Left ventricle myocardium inferior (tissue), 1 donor: ENCODE measurements around the gene TMEM50B. TPM values are rescaled to one million over a fixed set of nuclear protein-coding genes. Genes with fewer than 3 reads are reported as not detected.
"Not testable (repeated sequence)": the region's sequence is repeated elsewhere in the genome, so short reads cannot be mapped to it uniquely, and the experiment has no call there.

Source experiments
- DNase-seq: peaks from one replicate; pipeline ENCODE4 v3.0.0-alpha.2; 2020
- H3K27ac ChIP-seq: fragments of 200-600 bp; replicated peaks from 2 replicates; pipeline ENCODE4 v1.8.0; 2021
- H3K27me3 ChIP-seq: fragments of 200-600 bp; 2 replicates; pipeline ENCODE4 v1.8.0; 2021; ENCODE audit warnings: low read depth
- H3K36me3 ChIP-seq: fragments of 200-600 bp; 2 replicates; pipeline ENCODE4 v1.8.0; 2021
- H3K4me1 ChIP-seq: fragments of 200-600 bp; 2 replicates; pipeline ENCODE4 v1.8.0; 2021
- H3K4me3 ChIP-seq: fragments of 200-600 bp; 2 replicates; pipeline ENCODE4 v1.8.0; 2021; ENCODE audit warnings: mild to moderate bottlenecking, moderate library complexity
- H3K9me3 ChIP-seq: fragments of 200-600 bp; replicated peaks from 2 replicates; pipeline ENCODE4 v1.8.0; 2021
- intact Hi-C: fragments of 100-400 bp; cut with micrococcal nuclease; formaldehyde crosslinking; loops from one replicate; pipeline ENCODE4 v1.11.0; 2022
- total RNA-seq: library from RNA; stranded (reverse); fragmentation: NEBNext Ultra II Directional; extraction: Animal tissue kit (Norgen Biotek cat#: 25700); gene quantifications from one replicate; pipeline ENCODE4 v1.2.1, GENCODE V29; 2021
- TF ChIP-seq, protein P1 (sequence below): fragments of 200-600 bp; IDR thresholded peaks from 2 replicates; pipeline ENCODE4 v1.8.0; 2021; ENCODE audit warnings: antibody characterized with exemption, mild to moderate bottlenecking, borderline replicate concordance
- donor health status: DM: no; HTN: yes; CAD: no; lungs with severe emphysema.

Gene TMEM50B
- total RNA-seq, 1 donor from 2014 or later, result 37.0 TPM

- no peak for DNase-seq
- H3K36me3 ChIP-seq, result peaks cover 71% of the 10 kb centered on the region
- H3K4me1 ChIP-seq, result peaks cover 26% of the 10 kb centered on the region
- H3K9me3 ChIP-seq, result no peaks in the 10 kb centered on the region
- no peaks in the 10 kb centered on the region for H3K27me3 ChIP-seq
- intact Hi-C loops, result no loop called here
- TF ChIP-seq, protein P1, sequence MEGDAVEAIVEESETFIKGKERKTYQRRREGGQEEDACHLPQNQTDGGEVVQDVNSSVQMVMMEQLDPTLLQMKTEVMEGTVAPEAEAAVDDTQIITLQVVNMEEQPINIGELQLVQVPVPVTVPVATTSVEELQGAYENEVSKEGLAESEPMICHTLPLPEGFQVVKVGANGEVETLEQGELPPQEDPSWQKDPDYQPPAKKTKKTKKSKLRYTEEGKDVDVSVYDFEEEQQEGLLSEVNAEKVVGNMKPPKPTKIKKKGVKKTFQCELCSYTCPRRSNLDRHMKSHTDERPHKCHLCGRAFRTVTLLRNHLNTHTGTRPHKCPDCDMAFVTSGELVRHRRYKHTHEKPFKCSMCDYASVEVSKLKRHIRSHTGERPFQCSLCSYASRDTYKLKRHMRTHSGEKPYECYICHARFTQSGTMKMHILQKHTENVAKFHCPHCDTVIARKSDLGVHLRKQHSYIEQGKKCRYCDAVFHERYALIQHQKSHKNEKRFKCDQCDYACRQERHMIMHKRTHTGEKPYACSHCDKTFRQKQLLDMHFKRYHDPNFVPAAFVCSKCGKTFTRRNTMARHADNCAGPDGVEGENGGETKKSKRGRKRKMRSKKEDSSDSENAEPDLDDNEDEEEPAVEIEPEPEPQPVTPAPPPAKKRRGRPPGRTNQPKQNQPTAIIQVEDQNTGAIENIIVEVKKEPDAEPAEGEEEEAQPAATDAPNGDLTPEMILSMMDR, result no peak
- H3K4me3 ChIP-seq, result no peak overlapping the region
- H3K27ac ChIP-seq, result peak overlapping the region; percentile 68
Observed at GRCh38 chr21:33419538-33420123, 60.1 kb downstream of the TMEM50B start.

DNA sequence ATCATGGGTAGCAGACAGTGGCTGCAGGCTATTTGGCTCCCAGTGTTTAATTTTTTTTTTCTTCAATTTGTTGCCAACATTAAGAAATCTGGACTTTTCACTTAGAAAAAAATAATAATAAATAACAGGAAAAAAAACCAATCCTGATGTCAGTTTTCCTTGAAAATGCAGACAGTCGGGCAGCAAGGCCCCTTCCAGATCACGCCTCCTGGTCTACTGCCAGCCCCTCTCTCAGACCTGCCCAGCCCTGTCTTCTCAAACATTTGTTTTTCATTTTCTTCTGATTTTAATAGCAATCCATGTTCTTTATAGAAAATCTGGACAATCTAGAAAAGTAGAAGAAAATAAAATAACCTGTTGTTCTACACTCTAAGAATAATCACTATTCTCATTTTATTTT is 61.1 kb downstream of the TMEM50B start:
- no peaks in the 10 kb centered on the region for H3K9me3 ChIP-seq
- H3K4me1 ChIP-seq, result peaks cover 26% of the 10 kb centered on the region
- DNase-seq, result peak; percentile 73
- no peaks in the 10 kb centered on the region for H3K27me3 ChIP-seq
- H3K27ac ChIP-seq, result peak overlapping the region; percentile 68
- no peak overlapping the region for H3K4me3 ChIP-seq
- H3K36me3 ChIP-seq, result peaks cover 65% of the 10 kb centered on the region
- intact Hi-C loops, result no loop called here
- TF ChIP-seq, protein P1, result no peak

GRCh38 chr21:33414926-33415325 is 64.8 kb downstream of the TMEM50B start:
- TF ChIP-seq, protein P1, result no peak
- Histone ChIP-seq H3K9me3 (no peaks in the 10 kb centered on the region), H3K36me3 (peaks cover 36% of the 10 kb centered on the region), H3K27me3 (no peaks in the 10 kb centered on the region), H3K4me1 (peaks cover 46% of the 10 kb centered on the region), H3K4me3 (no peak overlapping the region), H3K27ac (no peak overlapping the region)
- intact Hi-C loops, result no loop called here
- DNase-seq, result no peak

DNA sequence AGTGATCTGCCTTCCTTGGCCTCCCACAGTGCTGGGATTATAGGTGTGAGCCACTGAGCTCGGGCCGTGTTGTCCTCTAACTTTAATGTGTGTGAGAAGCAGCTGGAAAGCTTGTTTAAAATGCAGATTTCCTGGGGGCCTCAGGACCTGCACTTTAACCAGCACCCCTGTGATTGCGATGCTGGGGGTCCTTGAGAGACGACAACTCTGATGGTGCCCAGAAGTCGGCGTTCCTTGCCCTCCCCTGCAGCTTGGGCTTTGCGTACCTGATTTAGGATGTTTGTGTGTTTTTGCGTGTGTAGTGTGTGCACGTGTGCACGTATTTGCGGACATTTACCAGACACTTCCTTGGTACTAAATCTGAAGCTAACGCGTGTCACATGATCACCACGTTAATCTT is 65.7 kb downstream of the TMEM50B start:
- Histone ChIP-seq H3K4me3 (no peak overlapping the region), H3K27me3 (no peaks in the 10 kb centered on the region), H3K27ac (no peak overlapping the region), H3K9me3 (no peaks in the 10 kb centered on the region), H3K4me1 (peaks cover 38% of the 10 kb centered on the region), H3K36me3 (peaks cover 36% of the 10 kb centered on the region)
- TF ChIP-seq, protein P1, result no peak
- DNase-seq, result no peak
- intact Hi-C loops, result no loop called here

DNA sequence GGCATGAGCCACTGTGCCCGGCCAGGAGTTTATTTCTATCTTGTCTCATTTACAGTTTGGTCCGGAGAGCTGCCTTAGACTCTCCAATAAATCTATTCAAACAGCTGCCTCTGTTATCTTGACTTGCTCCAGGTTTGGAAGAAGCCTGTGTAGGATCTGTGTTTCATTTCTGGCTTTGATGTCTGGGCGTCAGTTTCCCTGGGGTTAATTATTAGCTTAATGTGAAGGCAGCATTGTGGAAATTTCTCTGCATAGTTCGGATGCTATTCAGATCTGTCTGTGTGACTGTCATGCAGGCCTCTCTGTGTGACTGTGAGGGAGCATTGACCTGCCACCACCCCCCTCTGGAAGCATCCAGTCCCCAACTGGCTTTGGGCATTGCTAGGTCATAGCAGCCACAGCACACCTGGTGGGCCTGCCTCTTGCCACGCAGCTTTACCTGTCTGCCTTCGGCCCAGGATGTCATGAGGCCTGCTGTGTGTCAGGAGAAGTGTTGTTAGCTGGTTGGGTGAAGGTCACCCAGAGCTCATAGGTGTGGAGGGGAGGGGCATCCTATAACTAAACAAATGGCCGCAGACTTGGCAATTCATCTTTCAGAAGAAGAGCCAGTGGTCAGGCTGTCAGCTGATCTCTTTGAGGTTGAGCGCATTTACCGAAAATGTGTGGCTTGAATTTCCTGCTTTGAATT is 66.8 kb downstream of the TMEM50B start:
- no peak for DNase-seq
- H3K27me3 ChIP-seq, result no peaks in the 10 kb centered on the region
- TF ChIP-seq, protein P1, result no peak
- H3K27ac ChIP-seq, result no peak overlapping the region
- peaks cover 27% of the 10 kb centered on the region for H3K4me1 ChIP-seq
- H3K4me3 ChIP-seq, result no peak overlapping the region
- no peaks in the 10 kb centered on the region for H3K9me3 ChIP-seq
- intact Hi-C loops, result no loop called here
- peaks cover 34% of the 10 kb centered on the region for H3K36me3 ChIP-seq

GRCh38 chr21:33412439-33412831 is 67.3 kb downstream of the TMEM50B start:
- DNase-seq, H3K27ac ChIP-seq, H3K4me3 ChIP-seq, H3K9me3 ChIP-seq, intact Hi-C loops, H3K27me3 ChIP-seq: not testable (repeated sequence)
- H3K4me1 ChIP-seq, result peaks cover 28% of the 10 kb centered on the region
- peaks cover 29% of the 10 kb centered on the region for H3K36me3 ChIP-seq
